K562 (cell line): ENCODE data around the gene CRYZL1. TPM values are rescaled to one million over a fixed set of nuclear protein-coding genes. Genes with fewer than 3 reads are reported as not detected.

Source experiments
- ATAC-seq: fragments of 200-7000 bp; cut with Tn5 transposase; 3 replicates; pipeline ENCODE4 v1.9.1; 2020; ENCODE audit warnings: moderate library complexity
- BruUV-seq: library from RNA; stranded (reverse); fragments of 400-500 nt; replicated peaks from 2 replicates; lab custom pipeline; 2021; lab: Mats Ljungman, UMichigan
- CTCF ChIA-PET: fragments of 300-600 bp; formaldehyde crosslinking; extraction: SDS; loops from one replicate; lab custom pipeline; 2021; ENCODE audit warnings: low intra/inter-chr PET ratio; lab: Yijun Ruan, JAX
- POLR2A ChIA-PET: fragments of 300-600, 350-650 bp; sonication (Branson Sonifier 250); formaldehyde crosslinking; extraction: SDS; loops from one replicate; lab custom pipeline; 2021; ENCODE audit warnings: antibody characterized with exemption, inconsistent platforms; lab: Yijun Ruan, JAX
- DNase-seq, 4 experiments: peaks; one replicate each; pipeline versions ENCODE4 v3.0.0 to v3.0.0-alpha.2; 2011 to 2018; ENCODE audit warnings: low spot score in 3 of 4, mixed read lengths in 3 of 4; ENCODE audit errors: extremely low read depth in 1 of 4
- FAIRE-seq: peaks from 2 replicates; lab custom pipeline; 2011; peaks lifted over from hg19 to GRCh38; lab: Jason Lieb, UNC
- H2AFZ ChIP-seq: 2 replicates; pipeline ENCODE4 v1.6.0; 2011; ENCODE audit warnings: low read depth, low read length, control low read depth, inconsistent platforms
- H3K27ac ChIP-seq: fragments of 200-600 bp; 3 replicates; pipeline ENCODE4 v1.8.0; 2011; ENCODE audit warnings: low read depth, mild to moderate bottlenecking, control low read depth, inconsistent platforms, low read length, moderate library complexity, mixed read lengths; ENCODE audit errors: extremely low read depth
- H3K27me3 ChIP-seq, 2 experiments: fragments of 300-600 bp in 1 of 2; 2 replicates in 1 of 2; 3 replicates in 1 of 2; pipeline versions ENCODE4 v1.6.0 to v1.8.0; 2011; ENCODE audit warnings: inconsistent platforms in 2 of 2, low read length in 2 of 2, mild to moderate bottlenecking in 1 of 2, mixed read lengths in 1 of 2, moderate library complexity in 1 of 2; ENCODE audit not compliant: control insufficient read depth in 2 of 2, insufficient read depth in 2 of 2
- H3K36me3 ChIP-seq: fragments of 300-600 bp; 3 replicates; pipeline ENCODE4 v1.8.0; 2011; ENCODE audit warnings: mild to moderate bottlenecking, low read length, inconsistent platforms; ENCODE audit not compliant: control insufficient read depth, insufficient read depth
- H3K4me1 ChIP-seq, 2 experiments: fragments of 200-600 bp in 1 of 2; replicated peaks in 1 of 2; 2 replicates in 1 of 2; 3 replicates in 1 of 2; pipeline versions ENCODE4 v1.5.1 to v1.8.0; 2011; ENCODE audit warnings: inconsistent platforms in 2 of 2, low read length in 2 of 2, mild to moderate bottlenecking in 1 of 2, mixed read lengths in 1 of 2, moderate library complexity in 1 of 2; ENCODE audit not compliant: control insufficient read depth in 2 of 2, insufficient read depth in 2 of 2
- H3K4me2 ChIP-seq: 2 replicates; pipeline ENCODE4 v1.6.1; 2011; ENCODE audit warnings: low read length, control low read depth, inconsistent platforms, mixed read lengths; ENCODE audit not compliant: insufficient read depth
- H3K4me3 ChIP-seq: fragments of 200-600 bp; sonication (generic), shearing (Covaris generic); 2 replicates; pipeline ENCODE4 v1.5.1; 2016; ENCODE audit warnings: control low read depth, inconsistent platforms
- H3K79me2 ChIP-seq: fragments of 200-600 bp; 3 replicates; pipeline ENCODE4 v1.8.0; 2011; ENCODE audit warnings: low read length, inconsistent platforms; ENCODE audit not compliant: control insufficient read depth, insufficient read depth
- H3K9ac ChIP-seq, 2 experiments: 2 replicates each; pipeline versions ENCODE4 v1.6.0 to v1.6.1; 2011; ENCODE audit warnings: low read depth in 2 of 2, low read length in 2 of 2, control low read depth in 1 of 2, inconsistent platforms in 1 of 2, mild to moderate bottlenecking in 1 of 2, mixed read lengths in 1 of 2; ENCODE audit not compliant: insufficient read depth in 1 of 2
- H3K9me1 ChIP-seq: one replicate; pipeline ENCODE4 v1.6.0; 2011; ENCODE audit warnings: inconsistent platforms, mild to moderate bottlenecking, low read length, moderate library complexity; ENCODE audit not compliant: control insufficient read depth, insufficient read depth
- H3K9me3 ChIP-seq: replicated peaks from 2 replicates; pipeline ENCODE4 v1.5.1; 2011; ENCODE audit warnings: low read depth, low read length, inconsistent platforms; ENCODE audit not compliant: control insufficient read depth, insufficient read depth
- H4K20me1 ChIP-seq: replicated peaks from 2 replicates; pipeline ENCODE4 v1.6.1; 2011; ENCODE audit warnings: low read length, inconsistent platforms, mixed read lengths; ENCODE audit not compliant: control insufficient read depth, insufficient read depth
- ELK1 ChIP-seq: sonication (generic); formaldehyde crosslinking; IDR thresholded peaks from 2 replicates; pipeline ENCODE4 v1.8.1; 2022; ENCODE audit warnings: missing genetic modification reagents
- EP300 ChIP-seq: IDR thresholded peaks from 2 replicates; pipeline ENCODE4 v1.6.1; 2012; ENCODE audit warnings: low read length, improper control_type of control experiment
- ETV6 ChIP-seq, 3 experiments: fragments of 150-350 bp in 1 of 3; sonication (generic) in 1 of 3; formaldehyde crosslinking in 1 of 3; IDR thresholded peaks; 2 replicates each; pipeline versions ENCODE4 v1.6.1 to v1.8.0; 2014 to 2022; ENCODE audit warnings: borderline replicate concordance in 2 of 3, low read depth in 2 of 3, antibody characterized with exemption in 1 of 3, low read length in 1 of 3, mild to moderate bottlenecking in 1 of 3, missing genetic modification reagents in 1 of 3
- HEY1 ChIP-seq: fragments of 250-450 bp; sonication (Bioruptor Pico); IDR thresholded peaks from 2 replicates; pipeline ENCODE4 v1.5.0; 2020; ENCODE audit warnings: mild to moderate bottlenecking, moderate library complexity, borderline replicate concordance
- MAZ ChIP-seq, 2 experiments: fragments of 450-650 bp in 1 of 2; sonication (generic) in 1 of 2; formaldehyde crosslinking; IDR thresholded peaks in 1 of 2; conservative IDR thresholded peaks in 1 of 2; 2 replicates each; pipeline versions ENCODE4 v1.4.0 to v1.5.0; 2020; ENCODE audit warnings: mild to moderate bottlenecking in 1 of 2, missing genetic modification reagents in 1 of 2
- MEIS2 ChIP-seq: fragments of 450-650 bp; IDR thresholded peaks from 2 replicates; pipeline ENCODE4 v1.6.1; 2014; ENCODE audit warnings: mild to moderate bottlenecking; ENCODE audit not compliant: partially characterized antibody
- NR2F6 ChIP-seq: fragments of 450-650 bp; formaldehyde crosslinking; IDR thresholded peaks from 2 replicates; pipeline ENCODE4 v1.4.0; 2020; ENCODE audit warnings: mild to moderate bottlenecking
- PML ChIP-seq: IDR thresholded peaks from 2 replicates; pipeline ENCODE4 v1.6.1; 2012; ENCODE audit warnings: low read length, inconsistent platforms
- POLR2AphosphoS5 ChIP-seq: IDR thresholded peaks from 2 replicates; pipeline ENCODE4 v1.6.1; 2011; ENCODE audit warnings: mild to moderate bottlenecking, low read depth, low read length, moderate library complexity; ENCODE audit not compliant: control insufficient read depth, insufficient read depth
- POLR2G ChIP-seq: fragments of 200-400 bp; formaldehyde crosslinking; IDR thresholded peaks from 2 replicates; pipeline ENCODE4 v1.6.1; 2017; ENCODE audit warnings: low read depth, mild to moderate bottlenecking, antibody characterized with exemption, low read length, moderate library complexity
- RBFOX2 ChIP-seq: fragments of 200-400 bp; formaldehyde crosslinking; IDR thresholded peaks from 2 replicates; pipeline ENCODE4 v1.6.1; 2017; ENCODE audit warnings: low read depth, mild to moderate bottlenecking, low read length, moderate library complexity
- RFX7 ChIP-seq: fragments of 250-450 bp; sonication (Bioruptor Pico); IDR thresholded peaks from 2 replicates; pipeline ENCODE4 v1.5.1; 2021; ENCODE audit warnings: mild to moderate bottlenecking
- SMARCA5 ChIP-seq: fragments of 450-650 bp; IDR thresholded peaks from 2 replicates; pipeline ENCODE4 v1.6.1; 2016
- WGBS: fragments of 100-300 bp; shearing (Covaris generic); methylation state at CpG from one replicate; pipeline ENCODE4 v1.1.6; 2016; ENCODE audit warnings: low coverage, mixed read lengths; ENCODE audit not compliant: insufficient coverage; ENCODE audit errors: missing lambda C conversion rate; 5-methylcytosine and 5-hydroxymethylcytosine counted together
- in situ Hi-C: fragments of 300-500 bp; cut with MboI; formaldehyde crosslinking; loops from 4 replicates; pipeline ENCODE4 v1.15.0; 2018; ENCODE audit warnings: inconsistent platforms, mixed read lengths
- intact Hi-C: fragments of 100-400 bp; cut with micrococcal nuclease; formaldehyde crosslinking; loops from 2 replicates; pipeline ENCODE4 v1.14.2; 2022
- polyA plus RNA-seq, 8 experiments: library from polyadenylated mRNA; depleted of rRNA in 4 of 8; stranded (reverse) in 5 of 8; unstranded in 3 of 8; fragments of >200 nt; fragmentation: Nextera tagmentation in 2 of 8; fragmentation: Illumina TruSeq in 1 of 8; extraction: Ambion mirVana in 2 of 8; extraction: Trizol in 1 of 8; gene quantifications; 2 replicates each; pipeline versions ENCODE4 v1.2.1 to v1.2.3, GENCODE V29; 2011 to 2014; ENCODE audit warnings: inconsistent platforms in 1 of 8, missing spikeins in 1 of 8
- total RNA-seq, 7 experiments: library from RNA; depleted of rRNA in 6 of 7; stranded (reverse); fragments of >200 nt in 6 of 7; fragmentation: Illumina TruSeq in 2 of 7; extraction: Trizol in 2 of 7; gene quantifications; 2 replicates each; pipeline versions ENCODE4 v1.2.1 to v1.2.3, GENCODE V29; 2011 to 2021; ENCODE audit warnings: low replicate concordance in 1 of 7
- TF ChIP-seq, protein P1 (sequence below), 2 experiments: fragments of 450-650 bp in 1 of 2; sonication (generic) in 1 of 2; formaldehyde crosslinking; conservative IDR thresholded peaks; 2 replicates each; pipeline versions ENCODE4 v1.4.0 to v1.8.1; 2020 to 2022; ENCODE audit warnings: mild to moderate bottlenecking in 1 of 2, missing genetic modification reagents in 1 of 2
- TF ChIP-seq, protein P2 (sequence below): fragments of 450-650 bp; formaldehyde crosslinking; IDR thresholded peaks from 2 replicates; pipeline ENCODE4 v1.4.0; 2020; ENCODE audit warnings: mild to moderate bottlenecking, mixed read lengths
- TF ChIP-seq, protein P3 (sequence below): fragments of 250-450 bp; sonication (Bioruptor Pico); IDR thresholded peaks from 2 replicates; pipeline ENCODE4 v1.8.0; 2022; ENCODE audit warnings: moderate library complexity, mild to moderate bottlenecking, inconsistent platforms

The CRYZL1 gene
- total and polyA plus RNA-seq, 9 of the 15 experiments (the other 6 are each of a cell fraction or from before 2014, with no cell fraction given), result 19.9 to 98.2 (median 39.2) TPM

DNA sequence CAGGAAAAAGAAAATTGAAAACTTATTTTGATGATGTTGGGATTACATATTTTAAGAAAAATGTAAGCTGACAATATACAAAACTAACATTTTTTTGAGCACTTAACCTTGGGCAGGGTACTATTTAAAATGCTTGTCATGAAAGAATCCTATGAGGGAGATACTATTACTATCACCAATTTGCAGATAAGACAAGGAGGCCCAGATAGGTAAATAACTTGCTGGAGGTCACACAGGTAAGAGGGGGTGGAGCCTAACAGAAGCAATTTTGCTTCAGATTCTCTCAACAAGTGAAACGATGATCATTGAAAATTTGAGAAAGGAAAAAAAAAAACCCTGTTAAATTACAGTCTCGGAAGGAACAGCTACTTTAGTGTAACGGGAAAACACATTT is 100.8 kb downstream of the CRYZL1 start:
- Histone ChIP-seq H3K4me3 (peak overlapping the region; percentile 71), H3K4me2 (peak overlapping the region; percentile 94), H2AFZ (no peak overlapping the region), H4K20me1 (peaks cover 17% of the 10 kb centered on the region), H3K9me1 (no peaks in the 10 kb centered on the region), H3K9me3 (peaks cover 10% of the 10 kb centered on the region; the same call in 1 of the 2 replicates), H3K79me2 (peaks cover 98% of the 10 kb centered on the region), H3K9ac (peak overlapping the region in 1 of 2 experiments; percentile 98; a peak in 2 of 4 replicates), H3K27me3 (no peaks in the 10 kb centered on the region), H3K4me1 (peaks cover 3 to 12% of the 10 kb centered on the region in 2 experiments; a peak in 3 of 5 replicates), H3K36me3 (peaks cover 60% of the 10 kb centered on the region), H3K27ac (peak overlapping the region; percentile 99)
- ChIA-PET POLR2A (interaction anchor here (0.7 to 6.9 kb wide), 7 partner anchors 9 to 787 kb away, joined by 3 to 99 read pairs (median 7); partner anchors contain the start of gene TMEM50B), CTCF (no interaction called here)
- no TSS peak for BruUV-seq
- in situ Hi-C loops (no loop called here), intact Hi-C loops (loop anchor here (5.0 kb wide), 3 partner anchors 138 to 352 kb away; partner anchors contain the start of gene IFNGR2)
- DNase-seq (peak in 1 of 4 experiments; percentile 31), ATAC-seq (no peak), FAIRE-seq (no peak)
- WGBS, result 0% methylated on average over 3 of the region's 3 CpGs
- TF ChIP-seq, protein P1, sequence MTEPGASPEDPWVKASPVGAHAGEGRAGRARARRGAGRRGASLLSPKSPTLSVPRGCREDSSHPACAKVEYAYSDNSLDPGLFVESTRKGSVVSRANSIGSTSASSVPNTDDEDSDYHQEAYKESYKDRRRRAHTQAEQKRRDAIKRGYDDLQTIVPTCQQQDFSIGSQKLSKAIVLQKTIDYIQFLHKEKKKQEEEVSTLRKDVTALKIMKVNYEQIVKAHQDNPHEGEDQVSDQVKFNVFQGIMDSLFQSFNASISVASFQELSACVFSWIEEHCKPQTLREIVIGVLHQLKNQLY (CRISPR knock-in tag; conservative IDR thresholded peaks at IDR 0.05), result no peak
- TF ChIP-seq HEY1 (no peak), ETV6 (IDR thresholded peaks at IDR 0.05; ENCODE audit: borderline replicate concordance in 1 of 2, low read depth in 2 of 2, low read length in 1 of 2) (no peak), ETV6 (CRISPR knock-in tag; IDR thresholded peaks at IDR 0.05; ENCODE audit: borderline replicate concordance) (no peak), RBFOX2 (peak; percentile 40; the same call in 1 of the 2 replicates), RFX7 (CRISPR knock-in tag) (no peak), EP300 (0 out of 2 replicates have a peak, but pooled peaks have one; percentile 2), POLR2AphosphoS5 (no peak), PML (0 out of 2 replicates have a peak, but pooled peaks have one; percentile 2), MEIS2 (no peak), ELK1 (CRISPR knock-in tag) (no peak), SMARCA5 (no peak), NR2F6 (CRISPR knock-in tag) (no peak), POLR2G (no peak; the same call in 1 of the 2 replicates), MAZ (CRISPR knock-in tag; conservative IDR thresholded peaks at IDR 0.05 in 1 of 2, IDR thresholded peaks at IDR 0.05 in 1 of 2) (peak in 1 of 2 experiments; percentile 31; a peak in 1 of 4 replicates)
- TF ChIP-seq, protein P2, sequence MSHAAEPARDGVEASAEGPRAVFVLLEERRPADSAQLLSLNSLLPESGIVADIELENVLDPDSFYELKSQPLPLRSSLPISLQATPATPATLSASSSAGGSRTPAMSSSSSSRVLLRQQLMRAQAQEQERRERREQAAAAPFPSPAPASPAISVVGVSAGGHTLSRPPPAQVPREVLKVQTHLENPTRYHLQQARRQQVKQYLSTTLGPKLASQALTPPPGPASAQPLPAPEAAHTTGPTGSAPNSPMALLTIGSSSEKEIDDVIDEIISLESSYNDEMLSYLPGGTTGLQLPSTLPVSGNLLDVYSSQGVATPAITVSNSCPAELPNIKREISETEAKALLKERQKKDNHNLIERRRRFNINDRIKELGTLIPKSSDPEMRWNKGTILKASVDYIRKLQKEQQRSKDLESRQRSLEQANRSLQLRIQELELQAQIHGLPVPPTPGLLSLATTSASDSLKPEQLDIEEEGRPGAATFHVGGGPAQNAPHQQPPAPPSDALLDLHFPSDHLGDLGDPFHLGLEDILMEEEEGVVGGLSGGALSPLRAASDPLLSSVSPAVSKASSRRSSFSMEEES (CRISPR knock-in tag), result no peak
- TF ChIP-seq, protein P3, sequence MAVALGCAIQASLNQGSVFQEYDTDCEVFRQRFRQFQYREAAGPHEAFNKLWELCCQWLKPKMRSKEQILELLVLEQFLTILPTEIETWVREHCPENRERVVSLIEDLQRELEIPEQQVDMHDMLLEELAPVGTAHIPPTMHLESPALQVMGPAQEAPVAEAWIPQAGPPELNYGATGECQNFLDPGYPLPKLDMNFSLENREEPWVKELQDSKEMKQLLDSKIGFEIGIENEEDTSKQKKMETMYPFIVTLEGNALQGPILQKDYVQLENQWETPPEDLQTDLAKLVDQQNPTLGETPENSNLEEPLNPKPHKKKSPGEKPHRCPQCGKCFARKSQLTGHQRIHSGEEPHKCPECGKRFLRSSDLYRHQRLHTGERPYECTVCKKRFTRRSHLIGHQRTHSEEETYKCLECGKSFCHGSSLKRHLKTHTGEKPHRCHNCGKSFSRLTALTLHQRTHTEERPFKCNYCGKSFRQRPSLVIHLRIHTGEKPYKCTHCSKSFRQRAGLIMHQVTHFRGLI, result no peak
